NCI-H128 (cell line): ENCODE results near the gene EPHA6.
"Not testable (repeated sequence)": the region's sequence is repeated elsewhere in the genome, so short reads cannot be mapped to it uniquely, and the experiment has no call there.

Source experiments
- DNase-seq: peaks from one replicate; lab custom pipeline; 2025; ENCODE audit not compliant: unreplicated experiment; lab: John Stamatoyannopoulos, UW

The EPHA6 gene

DNA sequence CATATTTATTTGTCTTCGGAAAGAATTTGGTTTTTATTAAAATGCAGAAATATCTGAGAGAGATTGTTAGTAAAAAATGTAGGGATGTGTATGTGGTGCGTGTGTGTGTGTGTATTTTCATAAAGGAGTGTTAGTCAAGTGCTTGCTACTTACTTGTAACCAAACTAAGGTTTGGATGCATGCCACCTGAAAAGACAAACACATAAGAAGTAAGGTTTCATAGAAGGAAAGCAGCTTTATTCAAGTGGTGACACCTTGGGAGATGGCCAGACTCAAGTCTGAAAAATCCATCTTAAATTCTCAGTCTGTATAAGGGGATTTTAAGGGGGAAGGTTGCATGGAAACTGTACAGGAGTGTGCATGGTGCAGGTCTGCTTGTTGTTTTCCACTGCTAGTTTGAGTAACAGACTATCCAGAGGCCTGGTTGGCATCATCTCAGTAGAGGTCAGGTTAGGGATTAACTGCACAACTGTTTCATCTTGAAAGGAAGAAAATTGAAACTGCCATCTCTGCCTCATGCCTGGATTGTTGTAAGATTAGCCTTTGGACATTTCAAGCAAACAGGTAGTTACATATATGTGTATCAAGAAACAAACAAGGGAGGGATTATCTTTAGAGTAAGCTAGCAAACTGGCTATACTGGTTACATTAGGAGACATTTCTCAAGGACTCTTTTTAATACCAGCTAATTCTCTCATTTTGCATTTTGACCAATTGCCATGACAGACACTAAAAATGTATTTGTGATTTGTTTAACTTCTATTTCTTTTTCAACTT, 196.7 kb downstream of the EPHA6 start:
- DNase-seq, result no peak

DNA sequence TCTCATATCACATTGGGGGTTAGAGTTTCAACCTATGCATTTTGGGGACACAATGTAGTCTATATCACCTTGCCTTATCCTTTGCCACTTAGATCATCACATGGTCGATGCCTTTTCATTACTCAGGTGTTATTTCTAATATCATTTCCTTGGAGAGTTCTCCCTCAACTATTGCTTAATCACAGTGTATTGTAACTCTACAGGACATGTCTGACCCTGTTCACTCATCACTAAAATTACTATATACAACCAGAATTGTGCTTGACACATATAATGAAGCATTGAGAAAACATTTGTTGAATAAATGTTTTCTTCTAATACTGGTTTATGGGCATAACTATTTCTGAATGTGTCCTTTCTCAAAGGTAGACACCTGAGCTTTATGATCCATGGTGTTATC, 207.4 kb downstream of the EPHA6 start:
- no peak for DNase-seq

DNA sequence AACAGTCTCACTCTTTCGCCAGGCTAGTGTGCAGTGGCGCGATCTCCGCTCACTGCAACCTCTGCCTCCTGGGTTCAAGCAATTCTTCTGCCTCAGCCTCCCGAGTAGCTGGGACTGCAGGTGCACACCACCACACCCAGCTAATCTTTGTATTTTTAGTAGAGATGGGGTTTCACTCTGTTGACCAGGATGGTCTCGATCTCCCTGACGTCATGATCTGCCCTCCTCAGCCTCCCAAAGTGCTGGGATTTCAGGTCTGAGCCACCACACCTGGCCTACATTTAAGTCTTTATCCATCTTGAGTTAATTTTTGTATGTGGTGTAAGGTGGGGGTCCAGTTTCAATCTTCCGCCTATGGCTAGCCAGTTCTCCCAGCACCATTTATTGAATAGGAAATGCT, 211.2 kb downstream of the EPHA6 start:
- DNase-seq, result not testable (repeated sequence)

DNA sequence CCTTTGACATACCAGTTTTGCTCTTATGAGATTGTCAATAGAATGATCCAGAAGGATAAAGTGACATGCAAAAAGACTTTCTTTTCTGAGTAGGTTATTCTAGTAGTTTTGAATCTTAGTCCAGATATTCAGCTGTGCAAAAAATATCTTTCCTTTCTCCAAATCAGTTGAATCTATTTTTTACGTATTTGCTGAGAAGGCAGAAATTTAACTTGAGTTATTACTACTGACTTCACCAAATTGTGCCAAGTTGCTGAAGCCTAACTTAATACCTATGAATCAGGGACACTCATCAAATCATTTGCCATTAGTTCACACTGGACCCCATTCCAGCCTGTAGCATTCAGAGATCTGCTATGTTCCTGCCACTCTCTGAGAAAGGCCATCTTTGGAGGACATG, 215.6 kb downstream of the EPHA6 start:
- no peak for DNase-seq

DNA sequence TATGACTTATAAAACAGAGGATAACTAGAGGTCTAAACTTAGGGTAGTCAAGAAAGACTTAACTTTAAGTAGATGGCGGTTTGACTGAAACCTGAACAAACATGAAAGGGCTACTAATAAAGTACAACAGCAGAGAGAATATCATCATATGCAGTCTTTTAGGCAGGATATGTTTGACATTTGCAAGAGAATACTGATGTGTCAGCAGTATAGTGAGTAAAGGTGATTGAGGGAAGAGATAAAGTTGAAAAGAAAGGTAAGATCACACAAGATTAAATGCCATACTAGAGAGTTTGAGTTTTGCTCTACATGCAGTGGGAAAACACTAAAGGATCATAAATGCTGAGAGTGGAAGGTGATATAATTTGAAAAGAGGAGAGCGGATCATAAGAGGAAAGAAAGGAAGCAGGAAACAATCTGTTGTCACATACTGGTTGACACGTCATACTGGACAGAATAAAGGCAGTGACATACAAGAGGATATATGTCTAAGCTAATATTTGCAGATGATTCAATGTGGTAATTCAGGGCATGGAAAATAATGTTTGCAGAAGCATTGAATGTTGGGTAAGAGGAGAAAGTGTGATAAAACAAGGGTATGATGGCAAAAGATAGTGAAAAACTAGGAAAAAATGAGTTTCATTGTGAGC, 223.0 kb downstream of the EPHA6 start:
- DNase-seq, result no peak

DNA sequence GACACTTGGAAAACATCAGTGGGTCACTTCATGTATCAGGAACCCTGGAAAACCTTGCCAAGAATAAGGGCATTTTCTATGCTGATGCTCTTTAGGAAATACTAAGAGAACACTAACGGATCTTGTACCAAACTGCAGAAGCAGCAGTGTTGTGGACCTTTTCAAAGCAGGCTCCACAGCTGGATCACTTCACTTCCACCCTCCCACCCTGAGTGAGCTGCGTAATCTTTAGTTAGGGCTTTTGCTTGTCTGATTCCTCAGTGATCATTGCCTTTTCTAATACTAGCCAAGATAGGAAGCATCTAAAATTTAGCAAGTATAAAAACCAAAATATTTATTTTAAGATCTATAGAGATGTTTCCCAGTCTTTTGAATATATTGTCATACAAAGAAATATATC, 229.0 kb downstream of the EPHA6 start:
- no peak for DNase-seq

DNA sequence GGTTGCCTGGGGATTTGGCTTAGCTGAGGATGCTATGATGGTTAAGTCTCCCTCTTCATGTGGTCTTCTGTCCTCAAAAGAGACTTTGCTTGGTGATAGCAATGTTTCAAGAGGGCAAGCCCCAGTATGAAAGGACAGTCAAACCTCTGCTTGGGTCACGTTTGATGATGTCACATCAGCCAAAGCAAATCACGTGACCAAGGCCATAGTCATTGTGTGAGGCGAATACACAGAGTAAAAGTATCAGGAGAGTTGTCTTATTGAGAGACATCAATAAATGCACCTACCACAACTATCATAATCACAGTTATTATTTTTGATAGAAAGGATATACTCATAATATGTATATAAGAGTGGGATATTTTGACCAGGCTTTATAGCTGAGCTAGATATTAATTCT, 243.0 kb downstream of the EPHA6 start:
- no peak for DNase-seq

DNA sequence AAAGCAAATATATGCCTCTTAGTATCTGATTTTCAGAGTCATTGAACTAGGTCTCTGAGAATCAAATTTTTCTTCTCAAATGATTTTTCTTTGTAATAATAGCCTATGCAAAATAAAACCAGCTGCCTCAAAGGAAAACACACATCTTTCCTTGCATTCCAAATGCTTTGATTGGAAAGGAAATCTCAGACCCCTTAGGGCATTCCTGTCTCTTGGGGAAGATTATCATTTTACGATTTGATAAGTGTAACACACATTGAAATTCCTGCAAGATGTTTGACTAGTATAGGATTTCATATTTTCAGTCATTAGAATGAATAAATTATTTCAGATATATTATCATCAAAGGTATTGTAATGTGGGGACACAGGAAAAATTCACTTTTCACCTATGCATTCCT, 244.8 kb downstream of the EPHA6 start:
- no peak for DNase-seq

DNA sequence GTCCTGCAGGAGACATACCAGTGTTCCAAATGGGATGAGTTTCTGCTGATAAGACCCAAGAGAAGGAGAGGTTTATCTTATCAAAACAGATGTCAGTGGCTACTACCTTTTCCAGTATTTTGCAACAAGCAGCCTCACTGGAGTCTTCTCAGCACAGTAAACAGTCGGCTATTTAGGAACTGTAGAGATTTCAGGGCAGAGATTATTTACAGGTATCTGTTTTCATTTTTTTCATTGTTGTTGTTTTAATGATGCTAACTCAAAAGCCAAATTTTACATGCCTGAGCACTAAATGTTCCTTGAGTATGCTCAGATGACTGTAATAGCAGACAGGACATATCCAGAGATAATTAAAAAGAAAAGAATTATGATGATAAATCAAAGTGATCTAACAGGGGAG, 252.1 kb downstream of the EPHA6 start:
- DNase-seq, result no peak

DNA sequence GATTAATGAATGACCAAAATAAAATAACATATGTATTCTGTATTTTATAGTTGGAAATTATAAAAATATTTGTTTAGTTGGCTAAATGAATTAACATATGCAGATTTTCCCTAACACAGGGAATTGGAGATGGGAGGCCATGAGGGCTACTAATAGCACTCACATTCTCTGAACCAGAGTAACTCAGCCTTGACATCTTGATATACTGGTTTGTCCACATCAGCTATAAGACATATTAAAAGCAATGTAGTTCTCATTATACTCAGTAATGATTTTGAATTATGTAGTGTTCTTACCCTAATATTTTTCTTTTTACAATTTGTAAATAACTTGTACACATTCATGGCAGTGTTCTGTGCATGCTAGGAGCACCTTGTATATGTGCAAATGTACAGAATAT, 255.9 kb downstream of the EPHA6 start:
- DNase-seq, result no peak

DNA sequence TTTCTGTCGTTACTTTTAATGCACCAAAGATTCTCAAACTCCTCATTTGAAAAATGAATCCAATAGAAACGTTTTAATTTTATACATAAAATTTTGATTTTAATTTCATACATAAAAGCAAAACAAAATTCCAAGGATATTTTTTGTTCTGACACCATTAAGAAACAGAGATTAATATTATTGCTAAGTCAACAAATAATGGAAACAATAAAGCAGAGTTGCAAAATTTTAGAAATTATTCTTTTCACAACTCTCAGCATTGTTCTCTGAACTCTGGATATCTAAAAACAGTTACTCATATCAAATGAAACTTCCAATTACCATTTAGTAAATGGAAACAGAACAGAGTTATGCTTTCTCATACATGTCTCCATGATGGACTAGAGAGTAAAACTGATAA, 260.2 kb downstream of the EPHA6 start:
- no peak for DNase-seq

DNA sequence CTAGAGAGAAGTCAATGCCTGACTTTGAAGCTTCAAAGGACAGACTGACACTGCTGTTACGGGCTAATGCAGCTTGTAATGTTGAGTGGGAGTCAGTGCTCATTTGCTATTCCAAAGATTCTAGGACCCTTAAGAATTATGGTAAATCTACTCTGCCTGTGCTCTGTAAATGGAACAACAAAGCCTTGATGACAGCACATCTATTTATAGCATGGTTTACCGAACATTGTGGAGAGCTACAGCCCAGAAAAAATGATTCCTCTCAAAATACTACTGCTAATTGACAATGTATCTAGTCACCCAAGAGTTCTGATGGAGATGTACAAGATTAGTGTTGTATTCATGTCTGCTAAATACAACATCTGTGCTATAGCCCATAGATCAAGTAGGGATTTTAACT, 262.3 kb downstream of the EPHA6 start:
- no peak for DNase-seq

DNA sequence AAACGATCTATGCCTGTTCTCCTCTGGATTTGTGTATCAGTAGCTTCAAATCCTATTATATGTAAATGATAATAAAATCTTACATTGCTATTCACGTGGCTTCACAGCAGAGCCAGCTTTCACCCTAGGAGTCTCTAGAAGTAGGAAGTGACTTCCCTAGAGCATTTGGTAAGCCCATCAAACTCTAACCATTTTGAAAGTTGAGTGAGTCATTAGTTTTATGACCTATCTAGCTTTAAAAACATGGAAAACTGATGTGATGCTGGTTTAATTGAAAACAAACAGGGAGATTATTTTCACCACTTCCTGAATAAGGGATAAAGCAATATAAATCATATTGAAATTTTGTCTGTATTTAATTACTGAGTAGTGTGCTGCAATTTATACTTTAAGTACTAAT, 275.2 kb downstream of the EPHA6 start:
- DNase-seq, result no peak

DNA sequence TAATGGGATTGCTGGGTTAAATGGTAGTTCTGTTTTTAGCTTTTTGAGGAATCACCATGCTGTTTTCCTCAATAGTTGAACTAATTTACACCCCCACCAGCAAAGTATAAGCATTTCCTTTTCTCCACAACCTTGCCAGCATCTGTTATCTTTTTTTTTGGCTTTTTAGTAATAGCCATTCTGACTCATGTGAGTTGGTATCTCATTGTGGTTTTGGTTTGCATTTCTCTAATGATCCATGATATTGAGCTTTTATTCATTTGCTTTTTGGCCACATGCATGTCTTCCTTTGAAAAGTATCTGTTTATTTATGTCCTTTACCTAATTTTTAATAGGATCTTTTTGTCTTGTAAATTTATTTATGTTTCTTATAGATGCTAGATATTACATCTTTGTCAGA, 288.2 kb downstream of the EPHA6 start:
- DNase-seq, result no peak

DNA sequence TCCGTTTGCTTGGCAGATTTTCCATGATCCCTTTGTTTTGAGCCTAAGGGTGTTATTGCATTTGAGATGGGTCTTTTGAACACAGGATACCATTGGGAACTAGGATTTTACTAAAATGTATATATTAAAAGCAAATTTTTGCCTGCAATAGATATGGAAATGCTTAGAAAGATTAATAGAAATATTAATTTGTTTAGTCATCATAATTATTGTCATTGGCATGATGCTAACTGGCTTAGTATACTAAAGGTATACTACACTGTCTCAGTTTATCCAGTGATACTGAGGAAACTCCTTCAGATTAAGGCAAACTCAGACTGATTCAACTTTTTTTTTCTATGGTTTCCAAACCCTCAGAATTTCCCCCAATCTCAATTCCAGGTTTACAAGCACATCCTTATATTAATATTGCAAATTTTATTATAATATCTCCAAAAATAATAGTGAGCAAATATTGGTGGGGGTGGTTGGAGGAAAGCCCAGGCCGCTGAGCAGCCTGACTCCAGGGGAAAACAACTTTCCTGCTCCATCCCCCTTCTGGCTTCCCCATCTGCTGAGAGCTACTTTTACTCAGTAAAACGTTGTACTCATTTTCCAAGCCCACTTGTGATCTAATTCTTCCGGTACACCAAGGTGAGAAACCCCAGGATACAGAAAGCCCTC, 291.7 kb downstream of the EPHA6 start:
- no peak for DNase-seq

DNA sequence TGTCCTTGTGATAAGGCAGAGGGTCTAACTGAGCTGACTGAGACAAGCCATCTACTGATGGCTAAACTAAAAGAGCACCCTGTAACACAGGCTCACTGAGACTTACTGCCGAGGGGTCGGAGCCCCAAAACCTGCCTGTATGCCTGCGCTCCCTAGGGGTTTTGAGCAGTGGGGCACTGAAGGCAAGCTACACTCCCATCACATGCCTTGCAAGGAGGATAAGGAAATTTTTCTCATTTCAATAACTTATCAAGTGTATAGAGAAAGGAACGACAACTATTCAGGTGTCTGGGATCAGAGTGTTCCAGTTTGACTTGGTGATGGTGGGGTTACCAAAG, 292.2 kb downstream of the EPHA6 start:
- DNase-seq, result no peak

DNA sequence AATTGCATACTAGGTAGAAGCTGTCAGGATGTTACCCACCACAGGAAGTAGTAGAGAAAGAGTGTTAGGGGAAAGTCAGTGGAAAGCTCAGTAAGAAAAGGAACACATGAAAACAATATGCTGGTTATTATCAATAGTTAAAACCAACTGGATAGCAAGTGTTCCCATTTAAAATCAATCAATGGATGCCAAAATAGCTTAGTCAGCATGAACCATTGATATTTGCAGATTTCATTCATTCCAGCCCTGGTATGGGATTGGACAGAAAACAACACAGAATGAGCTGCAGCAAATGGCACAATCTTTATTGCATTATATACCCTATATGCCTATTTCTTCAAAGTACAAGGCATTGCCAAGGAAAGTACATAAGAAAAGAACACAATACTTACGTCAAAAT, 293.7 kb downstream of the EPHA6 start:
- no peak for DNase-seq

DNA sequence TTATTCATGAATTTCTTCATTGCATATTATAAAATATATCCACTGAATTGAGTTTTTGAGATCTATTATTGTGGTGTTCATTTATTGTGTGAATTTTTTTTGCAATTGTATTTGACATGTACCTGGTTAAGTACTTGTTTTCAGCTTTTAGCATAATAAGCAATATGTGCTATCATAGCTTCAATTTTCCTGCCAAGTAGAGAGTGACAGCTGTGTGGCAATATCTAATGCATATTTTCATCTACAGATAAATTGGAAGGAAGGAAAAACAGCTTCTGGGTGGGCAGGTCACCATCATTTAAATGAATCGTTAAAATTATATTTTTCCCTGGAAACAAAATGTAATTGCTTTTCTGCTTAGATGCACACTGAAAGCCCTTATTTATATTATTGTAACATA, 296.9 kb downstream of the EPHA6 start:
- no peak for DNase-seq

DNA sequence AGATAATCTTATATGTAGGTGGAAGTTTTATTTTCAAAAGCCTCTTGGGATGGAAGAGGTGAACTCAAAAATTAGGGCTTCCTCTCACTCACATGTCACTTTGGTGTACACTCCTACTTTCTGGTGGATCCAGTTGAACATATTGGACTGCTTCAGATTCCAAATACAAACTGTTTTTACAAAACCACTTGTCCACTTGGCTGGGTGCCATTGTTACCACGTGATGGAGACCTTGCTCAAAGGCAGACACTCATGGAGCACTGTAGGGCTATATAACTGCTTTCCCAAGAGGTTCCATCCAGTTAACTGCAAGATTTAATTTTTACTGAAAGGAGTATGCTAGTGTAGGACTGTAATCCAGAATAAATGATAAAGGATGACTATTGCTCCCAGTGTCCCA, 307.0 kb downstream of the EPHA6 start:
- no peak for DNase-seq

DNA sequence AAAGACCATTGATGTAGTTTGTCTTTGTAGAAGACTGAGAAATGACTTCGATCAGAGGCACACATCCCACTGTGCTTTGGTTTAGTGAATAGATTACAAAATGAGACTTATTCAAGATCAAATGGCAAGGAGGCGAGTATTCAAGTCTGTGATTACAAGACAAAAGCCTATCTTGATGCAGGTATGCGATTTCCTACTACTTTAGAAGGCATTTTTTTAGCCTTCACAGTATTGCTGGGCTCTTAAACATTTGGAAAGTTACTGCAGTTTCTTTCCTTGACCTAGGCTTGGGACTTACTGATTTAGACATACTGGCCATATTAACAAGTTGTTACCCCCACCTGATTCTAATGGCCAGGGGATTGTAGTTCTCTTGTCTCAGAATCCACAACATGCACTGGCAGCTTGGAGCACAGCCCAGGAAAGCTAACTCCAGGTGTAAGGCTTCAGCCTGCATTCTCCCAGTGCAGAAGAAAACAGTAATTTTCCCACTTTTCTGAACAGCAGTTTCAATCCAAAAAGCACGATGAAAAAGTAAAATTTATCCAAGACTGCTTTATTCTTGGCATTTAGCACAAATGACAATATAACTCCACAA, 311.6 kb downstream of the EPHA6 start:
- no peak for DNase-seq

DNA sequence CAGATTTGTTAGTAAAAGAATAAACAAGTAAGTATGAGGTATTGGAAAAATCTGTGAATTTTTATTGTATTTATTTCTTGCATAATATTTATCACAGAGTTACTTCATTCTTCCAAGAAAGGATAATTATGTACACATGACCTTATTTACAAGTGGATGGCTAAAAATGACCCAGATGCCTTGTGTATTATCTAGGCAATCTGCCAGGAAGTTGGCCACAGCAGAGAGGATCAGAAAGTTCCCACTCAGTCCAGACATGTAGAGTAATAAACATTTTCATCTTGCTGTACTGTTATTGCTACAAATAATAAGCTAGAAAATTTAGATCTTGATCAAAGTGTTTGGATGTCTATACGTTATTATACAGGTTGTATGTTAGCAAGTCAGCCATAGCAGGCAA, 317.1 kb downstream of the EPHA6 start:
- no peak for DNase-seq

DNA sequence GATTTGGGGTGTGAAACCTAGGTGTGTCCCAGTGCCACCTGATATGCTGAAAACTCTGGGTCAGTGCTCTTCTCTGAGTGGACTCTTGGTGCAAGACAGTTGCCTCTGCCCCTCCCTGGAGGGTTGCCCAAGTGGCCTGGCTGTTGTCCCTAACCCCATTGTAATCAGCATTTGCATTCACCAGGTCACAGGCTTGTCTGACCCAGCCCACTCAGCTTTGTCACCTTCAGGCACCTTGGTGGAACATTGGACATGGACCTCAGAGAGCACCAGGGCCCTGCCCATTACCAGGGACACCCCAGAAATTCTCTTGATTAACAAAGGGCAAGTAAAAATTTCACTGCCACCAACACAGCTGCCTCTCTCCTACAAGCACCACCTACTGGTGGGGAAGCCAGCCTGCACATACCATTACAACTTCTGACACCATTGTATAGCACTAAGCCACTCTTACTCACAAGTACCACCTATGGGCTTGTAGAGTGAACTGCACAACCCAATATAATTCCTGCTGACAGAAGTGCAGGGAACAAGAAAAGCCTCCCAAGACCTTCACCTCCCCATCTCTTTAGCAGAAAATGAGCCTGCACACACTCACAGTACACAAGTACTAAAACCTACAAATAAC, 324.6 kb downstream of the EPHA6 start:
- DNase-seq, result no peak
